Liver (tissue), 9 donors: ENCODE data around the gene GDF2. TPM values are rescaled to one million over a fixed set of nuclear protein-coding genes. Genes with fewer than 3 reads are reported as not detected.
A peak's percentile ranks its signal among the peaks of the same experiment; 100 is the strongest.

Experiments
- DNase-seq: peaks from one replicate; pipeline ENCODE4 v3.0.0-alpha.2; 2017; ENCODE audit warnings: low spot score
- H3K27ac ChIP-seq, 2 donors: one replicate each; pipeline ENCODE4 v1.7.0; 2013; ENCODE audit warnings: inconsistent platforms in 2 of 2, low read length in 2 of 2, control low read depth in 1 of 2, low read depth in 1 of 2, mild to moderate bottlenecking in 1 of 2
- H3K27me3 ChIP-seq, 4 donors: one replicate each; pipeline versions ENCODE4 v1.6.1 to v1.7.0; 2013; ENCODE audit warnings: low read length in 3 of 4, inconsistent platforms in 1 of 4, mild to moderate bottlenecking in 1 of 4, moderate library complexity in 1 of 4; ENCODE audit not compliant: control insufficient read depth in 4 of 4, insufficient read depth in 4 of 4
- H3K36me3 ChIP-seq, 4 donors: one replicate each; pipeline versions ENCODE4 v1.6.1 to v1.7.0; 2013; ENCODE audit warnings: low read length in 3 of 4, mild to moderate bottlenecking in 3 of 4, low read depth in 1 of 4, moderate library complexity in 1 of 4; ENCODE audit not compliant: control insufficient read depth in 4 of 4, insufficient read depth in 3 of 4
- H3K4me1 ChIP-seq, 4 donors: one replicate each; pipeline versions ENCODE4 v1.6.1 to v1.7.0; 2013; ENCODE audit warnings: low read length in 3 of 4, mild to moderate bottlenecking in 3 of 4, moderate library complexity in 1 of 4; ENCODE audit not compliant: control insufficient read depth in 4 of 4, insufficient read depth in 4 of 4
- H3K4me3 ChIP-seq, 3 donors: one replicate each; pipeline versions ENCODE4 v1.6.1 to v1.7.0; 2013; ENCODE audit warnings: low read length in 3 of 3, control low read depth in 1 of 3, low read depth in 1 of 3, mild to moderate bottlenecking in 1 of 3
- H3K9ac ChIP-seq, 2 donors: one replicate each; pipeline ENCODE4 v1.7.0; 2013; ENCODE audit warnings: low read length in 2 of 2, mild to moderate bottlenecking in 2 of 2, moderate library complexity in 2 of 2, control low read depth in 1 of 2, low read depth in 1 of 2
- H3K9me3 ChIP-seq, 4 donors: one replicate each; pipeline versions ENCODE4 v1.6.1 to v1.7.0; 2013; ENCODE audit warnings: low read length in 3 of 4; ENCODE audit not compliant: control insufficient read depth in 4 of 4
- ATF3 ChIP-seq: IDR thresholded peaks from 2 replicates; pipeline ENCODE4 v1.6.1; 2016; ENCODE audit warnings: antibody characterized with exemption
- CTCF ChIP-seq: fragments of 150-350 bp; IDR thresholded peaks from 2 replicates; pipeline ENCODE4 v1.5.1; 2017; ENCODE audit warnings: improper control_type of control experiment, low read depth, low read length; ENCODE audit not compliant: missing input control
- EGR1 ChIP-seq, 2 donors: IDR thresholded peaks; 2 replicates each; pipeline ENCODE4 v1.6.1; 2016 to 2018; ENCODE audit warnings: antibody characterized with exemption in 2 of 2, low read depth in 2 of 2
- FOXA1 ChIP-seq: IDR thresholded peaks from 2 replicates; pipeline ENCODE4 v1.6.1; 2016; ENCODE audit warnings: antibody characterized with exemption
- GABPA ChIP-seq, 2 donors: IDR thresholded peaks in 1 of 2; conservative IDR thresholded peaks in 1 of 2; 2 replicates each; pipeline ENCODE4 v1.6.1; 2016; ENCODE audit warnings: antibody characterized with exemption in 2 of 2, mild to moderate bottlenecking in 1 of 2, moderate library complexity in 1 of 2
- HNF4A ChIP-seq, 2 donors: conservative IDR thresholded peaks; 2 replicates each; pipeline ENCODE4 v1.6.1; 2016; ENCODE audit warnings: antibody characterized with exemption in 2 of 2, mild to moderate bottlenecking in 2 of 2
- HNF4G ChIP-seq: IDR thresholded peaks from 2 replicates; pipeline ENCODE4 v1.6.1; 2016; ENCODE audit warnings: antibody characterized with exemption
- JUND ChIP-seq, 2 donors: IDR thresholded peaks; 2 replicates each; pipeline ENCODE4 v1.6.1; 2016; ENCODE audit warnings: antibody characterized with exemption in 2 of 2
- MAX ChIP-seq: IDR thresholded peaks from 2 replicates; pipeline ENCODE4 v1.6.1; 2016; ENCODE audit warnings: antibody characterized with exemption
- RAD21 ChIP-seq, 2 donors: IDR thresholded peaks; 2 replicates each; pipeline ENCODE4 v1.6.1; 2016; ENCODE audit warnings: antibody characterized with exemption in 2 of 2, mild to moderate bottlenecking in 2 of 2
- REST ChIP-seq: IDR thresholded peaks from 2 replicates; pipeline ENCODE4 v1.6.1; 2016; ENCODE audit warnings: antibody characterized with exemption, mild to moderate bottlenecking
- RXRA ChIP-seq, 2 donors: IDR thresholded peaks; 2 replicates each; pipeline ENCODE4 v1.6.1; 2017 to 2018; ENCODE audit warnings: antibody characterized with exemption in 2 of 2, mild to moderate bottlenecking in 1 of 2
- SP1 ChIP-seq: IDR thresholded peaks from 2 replicates; pipeline ENCODE4 v1.6.1; 2018; ENCODE audit warnings: antibody characterized with exemption, mild to moderate bottlenecking
- TAF1 ChIP-seq: conservative IDR thresholded peaks from 2 replicates; pipeline ENCODE4 v1.6.1; 2016; ENCODE audit warnings: antibody characterized with exemption, mild to moderate bottlenecking
- YY1 ChIP-seq: IDR thresholded peaks from 2 replicates; pipeline ENCODE4 v1.6.1; 2016; ENCODE audit warnings: antibody characterized with exemption, mild to moderate bottlenecking
- WGBS: extraction: QIAGEN DNeasy Blood & Tissue Kit; methylation state at CpG from one replicate; pipeline ENCODE4 v1.1.7; 2013; 5-methylcytosine and 5-hydroxymethylcytosine counted together
- polyA plus RNA-seq, 2 donors: library from polyadenylated mRNA; stranded (reverse) in 1 of 2; unstranded in 1 of 2; fragments of 200-250 nt in 1 of 2; fragments of >200 nt in 1 of 2; fragmentation: Nextera tagmentation in 1 of 2; extraction: Ambion mirVana in 1 of 2; gene quantifications; one replicate each; pipeline versions ENCODE4 v1.2.1 to v1.2.3, GENCODE V29; 2013 to 2015
- total RNA-seq, 2 donors: library from RNA; depleted of rRNA; stranded (reverse); fragments of >200 nt; gene quantifications; one replicate each; pipeline ENCODE4 v1.2.3, GENCODE V29; 2014
- donor health status: healthy.
- donor health status: healthy.
- donor health status: healthy.
- donor health status: healthy.
- donor health status: healthy.

Gene GDF2
- total and polyA plus RNA-seq, 4 donors = 5.6 to 26.9 (median 14.5) TPM

GRCh38 chr10:47376522-47377220, 54.4 kb downstream of the GDF2 start:
- DNase-seq = peak; percentile 22
- no peaks in the 10 kb centered on the region for H3K9me3 ChIP-seq
- H3K9ac ChIP-seq = no peak overlapping the region
- H3K27ac ChIP-seq = no peak overlapping the region
- no peak overlapping the region for H3K4me3 ChIP-seq
- H3K27me3 ChIP-seq = peaks cover 0 to 3% (median 0%) of the 10 kb centered on the region in 4 donors
- TF ChIP-seq RXRA (IDR thresholded peaks at IDR 0.05) (no peak), FOXA1 (no peak), TAF1 (no peak), REST (no peak), SP1 (no peak), HNF4G (no peak), GABPA (IDR thresholded peaks at IDR 0.05 in 1 of 2, conservative IDR thresholded peaks at IDR 0.05 in 1 of 2) (no peak), RAD21 (IDR thresholded peaks at IDR 0.05) (no peak), CTCF (no peak), ATF3 (no peak), MAX (no peak), HNF4A (conservative IDR thresholded peaks at IDR 0.05) (no peak), YY1 (no peak), EGR1 (IDR thresholded peaks at IDR 0.05; ENCODE audit: low read depth in 2 of 2) (no peak), JUND (IDR thresholded peaks at IDR 0.05) (no peak)
- H3K4me1 ChIP-seq = no peaks in the 10 kb centered on the region
- 80% methylated on average over 10 of the region's 10 CpGs for WGBS
- H3K36me3 ChIP-seq = no peaks in the 10 kb centered on the region

Other genes starting within 250 kb of the GDF2 start
- gene GDF10, start 22.3 kb upstream of the GDF2 start, total RNA-seq = under 1 TPM; under 0.01 to 0.28 TPM
- under 1 TPM; 0.08 to 0.14 TPM for gene GDF10, start 22.3 kb upstream of the GDF2 start, polyA plus RNA-seq
- gene RBP3, start 25.9 kb downstream of the GDF2 start, total RNA-seq = not detected
- not detected for gene RBP3, start 25.9 kb downstream of the GDF2 start, polyA plus RNA-seq
- under 1 TPM in 1 of 2 donors, not detected in 1; 0.09 TPM for gene ZNF488, start 61.8 kb downstream of the GDF2 start, total RNA-seq
- gene ZNF488, start 61.8 kb downstream of the GDF2 start, polyA plus RNA-seq = under 1 TPM in 1 of 2 donors, not detected in 1; 0.02 TPM
- gene ANXA8, start 161.7 kb downstream of the GDF2 start, total RNA-seq = 1 to 10 TPM in 1 of 2 donors, under 1 TPM in 1; 0.09 to 1.6 TPM
- 1 to 10 TPM; 1.1 to 1.2 TPM for gene ANXA8, start 161.7 kb downstream of the GDF2 start, polyA plus RNA-seq
- gene FAM25G, start 169.2 kb downstream of the GDF2 start, total RNA-seq = not detected
- gene FAM25G, start 169.2 kb downstream of the GDF2 start, polyA plus RNA-seq = not detected
- 10 to 100 TPM in 1 of 2 donors, 1 to 10 TPM in 1; 1.0 to 10.8 TPM for gene AGAP9, start 201.2 kb downstream of the GDF2 start, total RNA-seq
- gene AGAP9, start 201.2 kb downstream of the GDF2 start, polyA plus RNA-seq = 1 to 10 TPM; 3.2 to 3.3 TPM